ENCODE results near the gene HNF4A.
"Not testable (repeated sequence)": the region's sequence is repeated elsewhere in the genome, so short reads cannot be mapped to it uniquely, and the experiment has no call there.

The HNF4A gene

DNA sequence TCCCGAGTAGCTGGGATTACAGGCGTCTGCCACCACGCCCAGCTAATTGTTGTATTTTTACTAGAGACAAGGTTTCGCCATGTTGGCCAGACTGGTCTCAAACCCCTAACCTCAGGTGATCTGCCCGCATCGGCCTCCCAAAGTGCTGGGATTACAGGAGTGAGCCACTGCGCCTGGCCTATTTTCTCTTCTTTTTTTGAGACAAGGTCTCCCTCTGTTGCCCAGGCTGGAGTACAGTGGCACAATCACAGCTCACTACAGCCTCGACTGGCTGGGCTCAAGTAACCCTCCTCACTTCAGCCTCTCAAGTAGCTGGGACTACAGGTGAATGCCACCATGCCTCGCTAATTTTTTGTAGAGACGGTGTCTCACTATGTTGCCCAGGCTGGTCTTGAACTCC lies 9.6 kb upstream of the HNF4A start:
- DNase-seq, result not testable (repeated sequence)

GRCh38 chr20:44348168-44348659 lies 7.3 kb upstream of the HNF4A start:
- DNase-seq, result no peak

DNA sequence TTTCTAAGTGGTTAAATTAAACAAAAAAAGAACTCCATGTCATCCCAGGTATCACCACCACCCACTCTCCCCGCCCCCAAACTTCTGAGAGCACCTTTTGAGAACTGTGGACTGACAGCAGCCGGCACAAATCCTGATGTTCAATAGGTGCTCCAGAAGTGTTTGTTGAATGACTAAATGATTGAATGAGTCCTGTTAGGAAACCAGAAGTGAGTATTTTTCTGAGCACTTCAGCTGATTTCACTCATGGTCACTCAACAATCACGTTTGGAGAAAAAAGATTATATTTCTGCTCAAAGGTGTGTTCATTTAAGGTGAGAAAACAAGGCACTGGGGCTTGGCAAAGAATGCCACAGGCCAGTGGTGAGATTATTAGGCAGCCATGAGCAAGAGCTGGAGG lies 6.2 kb upstream of the HNF4A start:
- no peak for DNase-seq

- DNase-seq, result no peak
Observed at GRCh38 chr20:44350567-44350966, 4.9 kb upstream of the HNF4A start.

GRCh38 chr20:44354979-44355497 lies 461 bp upstream of the HNF4A start:
- DNase-seq, result no peak

- no peak for DNase-seq
Observed at GRCh38 chr20:44356353-44356723, 839 bp downstream of the HNF4A start.

- no peak for DNase-seq
Observed at GRCh38 chr20:44357020-44357419, 1.5 kb downstream of the HNF4A start.

GRCh38 chr20:44357555-44358125 lies 2.1 kb downstream of the HNF4A start:
- no peak for DNase-seq

DNA sequence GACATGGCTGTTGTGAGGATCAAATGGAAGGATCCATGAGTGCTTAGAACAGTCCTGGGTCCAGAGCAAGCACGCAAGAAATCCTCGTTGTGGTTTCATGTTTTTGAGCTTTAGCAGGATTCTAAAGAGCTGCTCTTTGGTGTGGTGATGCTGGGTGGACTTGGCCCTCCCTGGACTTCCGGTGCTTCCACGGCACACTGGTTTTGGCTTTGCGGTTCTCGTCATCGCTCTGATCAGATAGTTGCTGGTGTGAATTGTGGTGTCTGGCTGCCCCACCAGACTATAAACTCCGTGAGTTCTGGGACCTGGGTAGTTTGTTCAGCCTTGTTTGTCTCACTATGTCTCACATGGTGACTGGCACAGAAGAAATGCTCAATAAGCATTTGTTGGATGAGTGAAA lies 3.3 kb downstream of the HNF4A start:
- DNase-seq, result no peak

- DNase-seq, result no peak
Observed at GRCh38 chr20:44360221-44360620, 4.7 kb downstream of the HNF4A start.

DNA sequence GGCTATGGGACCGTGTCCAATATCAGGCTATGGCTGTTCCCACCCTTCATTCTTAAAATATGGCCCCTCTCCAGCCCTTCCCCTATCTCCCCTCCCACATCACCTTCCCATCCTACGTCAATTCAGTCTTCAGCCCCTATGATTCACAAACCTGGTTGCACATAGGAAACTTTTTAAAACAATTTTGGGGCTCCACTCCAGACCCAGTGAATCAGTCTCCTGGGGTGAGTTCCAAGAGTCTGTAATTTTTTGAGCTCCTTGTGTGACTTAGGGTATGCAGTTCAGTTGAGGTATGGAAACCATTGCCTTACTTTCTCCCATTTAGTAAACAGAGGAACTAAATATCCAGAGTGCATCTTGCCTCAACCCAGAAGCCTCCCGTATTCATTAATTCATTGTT lies 5.5 kb downstream of the HNF4A start:
- DNase-seq, result no peak

- DNase-seq, result no peak
Observed at GRCh38 chr20:44362466-44362940, 7.0 kb downstream of the HNF4A start.

DNA sequence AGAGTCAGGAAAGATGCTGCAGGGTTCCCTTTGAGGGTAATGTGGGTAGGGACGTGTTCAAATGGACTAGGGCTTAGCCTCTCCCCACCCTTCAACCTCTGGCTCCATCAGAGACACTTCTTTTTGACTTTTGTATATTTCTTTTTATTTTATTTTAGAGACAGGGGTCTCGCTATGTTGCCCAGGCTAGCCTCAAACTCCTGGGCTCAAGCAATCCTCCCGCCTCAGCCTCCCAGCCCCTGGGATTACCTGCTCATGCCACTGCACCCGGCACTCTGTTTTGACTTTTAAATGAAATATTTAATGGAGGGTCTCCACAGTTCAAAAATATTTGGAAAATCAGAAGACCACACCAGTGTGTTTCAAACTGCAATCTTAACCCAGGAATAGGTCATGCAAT lies 8.6 kb downstream of the HNF4A start:
- DNase-seq, result no peak

DNA sequence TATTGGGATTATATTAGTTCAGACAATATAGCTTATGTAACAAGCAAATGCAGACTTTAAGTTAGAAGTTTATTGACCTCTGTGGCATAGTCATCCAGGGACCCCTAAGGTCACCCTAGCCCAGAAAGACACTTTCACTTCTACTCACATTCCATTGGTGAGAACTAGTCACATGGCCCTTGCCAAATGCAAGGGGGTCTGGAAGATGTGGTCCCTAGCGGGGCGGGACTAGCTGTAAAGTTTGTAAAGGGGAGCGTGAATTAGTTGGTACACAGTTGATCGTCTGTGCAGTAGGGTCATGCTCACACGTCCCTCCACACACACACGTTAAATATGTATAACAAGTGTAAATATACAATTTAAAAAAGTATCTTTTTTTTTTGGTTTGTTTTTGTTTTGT lies 9.3 kb downstream of the HNF4A start:
- DNase-seq, result no peak

- no peak for DNase-seq
Observed at GRCh38 chr20:44367746-44368145, 12.2 kb downstream of the HNF4A start.

DNA sequence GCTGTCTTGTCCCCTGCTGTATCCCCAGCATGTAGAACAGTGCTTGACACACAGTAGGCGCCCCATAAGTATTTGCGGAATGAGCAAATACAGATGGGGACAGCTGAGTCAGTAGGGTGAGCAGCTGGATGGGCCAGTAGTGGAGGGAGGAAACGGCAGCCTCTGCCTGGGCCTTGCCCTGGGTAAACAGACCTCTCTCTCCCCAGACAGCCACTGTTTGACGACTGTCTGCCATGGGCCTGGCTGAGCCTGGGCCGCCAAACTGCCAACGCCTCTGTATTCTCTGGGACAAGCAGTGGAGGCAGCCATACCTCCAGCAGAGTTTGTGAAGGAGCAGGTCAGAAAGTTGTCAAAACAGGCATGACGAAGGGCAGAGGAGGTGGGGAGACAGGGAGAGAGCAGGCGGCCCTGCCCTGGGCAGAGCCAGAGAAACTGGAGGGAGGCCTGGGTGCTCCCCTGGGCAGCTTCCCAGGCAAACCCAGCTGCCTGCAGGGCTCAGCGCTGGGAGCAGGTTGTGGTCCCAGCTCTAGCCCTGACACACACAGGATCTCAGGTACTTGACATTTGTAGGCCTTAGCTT lies 15.2 kb downstream of the HNF4A start:
- no peak for DNase-seq

GRCh38 chr20:44382641-44383040 lies 27.1 kb downstream of the HNF4A start:
- DNase-seq, result no peak

GRCh38 chr20:44384423-44385027 lies 29.0 kb downstream of the HNF4A start:
- peak; percentile 59 for DNase-seq

GRCh38 chr20:44388466-44389023 lies 33.0 kb downstream of the HNF4A start:
- DNase-seq, result peak; percentile 12

GRCh38 chr20:44389871-44390270 lies 34.4 kb downstream of the HNF4A start:
- no peak for DNase-seq

GRCh38 chr20:44390280-44390679 lies 34.8 kb downstream of the HNF4A start:
- DNase-seq, result no peak

GRCh38 chr20:44392088-44392775 lies 36.7 kb downstream of the HNF4A start:
- no peak for DNase-seq

Measured in NK-92 treated with Interleukin-12 subunit alpha and Interleukin-12 subunit beta, amount 100 ng/mL, for 24 hours (cell line).